GM21526 (cell line): ENCODE data around the gene PCSK2.

ENCODE experiments used
- ATAC-seq: cut with Tn5 transposase; IDR thresholded peaks from one replicate; pipeline ENCODE4 v1.9.1; 2021; ENCODE audit warnings: moderate library complexity; ENCODE audit not compliant: unreplicated experiment, low FRiP score

The PCSK2 gene

GRCh38 chr20:17439616-17440296 is 212.9 kb downstream of the PCSK2 start:
- ATAC-seq = no peak

- no peak for ATAC-seq
These were observed 214.9 kb downstream of the PCSK2 start for GRCh38 chr20:17441745-17442144.

DNA sequence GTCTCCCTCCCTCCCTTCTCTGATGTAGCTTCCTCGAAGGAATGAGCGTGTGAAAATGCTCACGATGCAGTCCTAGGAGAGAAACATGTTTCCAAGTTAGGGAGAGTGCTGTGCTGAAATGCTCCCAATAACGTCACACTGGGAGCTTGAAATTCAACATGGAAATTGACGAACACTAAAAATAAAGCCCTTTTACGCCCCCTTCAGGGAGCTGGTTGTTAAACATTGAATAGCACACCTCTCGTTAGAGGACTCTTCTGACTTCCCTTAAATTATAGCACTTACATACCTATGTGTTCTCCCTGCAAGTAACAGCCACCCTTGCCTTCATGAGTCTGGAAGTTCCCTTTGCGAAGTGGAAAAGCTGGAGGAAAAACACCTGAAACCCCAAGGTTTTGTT is 215.7 kb downstream of the PCSK2 start:
- no peak for ATAC-seq

DNA sequence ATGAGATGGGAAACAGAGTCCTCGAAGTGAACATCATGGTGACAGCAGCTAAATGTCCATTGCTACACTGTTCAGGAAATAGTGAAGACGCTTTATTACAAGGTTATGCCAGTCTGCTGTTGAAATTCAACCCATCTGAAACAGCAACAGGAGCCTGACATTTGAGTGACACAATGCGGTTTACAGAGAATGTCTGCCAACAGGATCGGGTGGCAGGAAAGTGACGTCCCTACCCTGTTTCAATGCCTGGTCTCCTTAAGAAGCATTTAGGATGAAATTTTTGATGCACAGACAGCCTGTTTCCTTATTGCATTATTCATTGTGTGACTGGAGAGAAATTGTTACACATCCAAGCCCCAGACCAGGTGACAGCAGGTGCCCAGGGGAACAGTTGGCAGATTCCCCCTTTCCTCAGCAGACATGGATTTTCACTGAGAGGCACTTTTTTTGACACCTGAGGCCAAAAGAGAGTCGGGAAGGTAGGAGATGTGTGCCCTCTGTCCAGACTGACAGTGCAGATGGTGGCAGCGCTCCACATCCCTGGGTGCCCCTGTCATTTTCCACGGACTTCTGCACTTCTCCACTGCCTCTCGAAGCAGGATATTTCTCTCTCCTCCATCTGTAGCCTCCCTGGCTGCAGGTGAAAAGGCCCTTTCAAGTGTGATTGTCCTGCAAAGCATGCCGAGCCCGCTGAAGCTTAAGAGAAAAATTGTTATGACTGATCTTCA is 216.5 kb downstream of the PCSK2 start:
- no peak for ATAC-seq

- ATAC-seq = no peak
These were observed 217.3 kb downstream of the PCSK2 start for GRCh38 chr20:17444091-17444490.

- no peak for ATAC-seq
These were observed 218.7 kb downstream of the PCSK2 start for GRCh38 chr20:17445543-17445942.

DNA sequence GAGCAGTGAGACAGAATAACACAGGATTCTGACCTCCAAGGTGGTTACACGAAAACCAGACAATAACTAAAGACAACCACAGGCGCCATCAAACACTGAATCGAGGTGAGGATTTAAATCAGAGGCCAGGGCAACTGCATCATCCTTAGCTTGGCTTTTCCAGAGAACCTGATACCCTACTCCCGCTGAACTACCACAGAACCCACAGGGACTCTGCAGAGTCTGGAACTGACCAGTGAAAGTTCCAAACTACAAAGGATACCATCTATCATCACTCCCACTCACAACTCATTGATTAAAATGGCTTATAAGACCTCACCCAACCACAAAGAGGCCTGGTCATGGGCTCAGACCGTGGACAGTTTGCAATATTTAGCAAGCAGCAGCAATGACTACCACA is 219.3 kb downstream of the PCSK2 start:
- ATAC-seq = no peak

DNA sequence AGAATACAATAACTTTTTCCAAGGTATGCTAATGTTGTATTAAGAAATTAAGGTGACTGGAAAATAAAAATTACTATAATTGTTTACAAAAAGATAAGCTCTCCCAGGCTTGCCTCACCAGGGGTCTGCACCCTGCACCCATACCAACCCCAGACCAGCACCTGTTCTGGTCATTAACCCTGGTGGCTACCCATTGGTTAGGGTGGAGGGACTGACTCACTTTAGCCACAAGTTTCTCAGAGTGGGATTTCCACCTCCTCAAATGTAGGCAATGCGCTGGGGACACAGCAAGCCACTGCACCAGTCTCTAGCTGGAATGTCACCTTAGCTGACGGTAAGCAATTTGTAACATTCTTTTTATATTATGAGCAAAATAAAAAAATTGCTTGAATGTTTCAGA is 221.2 kb downstream of the PCSK2 start:
- no peak for ATAC-seq

DNA sequence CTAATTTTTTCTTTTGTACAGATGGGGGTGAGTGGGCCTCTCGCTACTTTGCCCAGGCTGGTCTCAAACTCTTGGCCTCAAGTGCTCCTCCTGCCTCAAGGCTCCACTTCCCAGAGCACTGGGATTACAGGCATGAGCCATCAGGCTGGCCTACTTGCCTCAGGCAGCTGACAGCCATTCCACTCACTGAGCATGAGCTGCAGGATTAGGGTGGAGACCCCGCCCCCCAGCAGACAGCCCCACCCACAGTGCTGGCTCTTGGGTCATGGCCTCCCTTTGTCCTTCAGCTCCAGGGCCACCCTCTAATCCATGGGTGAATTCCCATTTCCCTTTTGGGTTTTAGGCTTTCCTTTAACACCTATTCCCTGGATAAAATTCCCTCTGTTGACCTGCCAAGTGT is 222.2 kb downstream of the PCSK2 start:
- no peak for ATAC-seq

DNA sequence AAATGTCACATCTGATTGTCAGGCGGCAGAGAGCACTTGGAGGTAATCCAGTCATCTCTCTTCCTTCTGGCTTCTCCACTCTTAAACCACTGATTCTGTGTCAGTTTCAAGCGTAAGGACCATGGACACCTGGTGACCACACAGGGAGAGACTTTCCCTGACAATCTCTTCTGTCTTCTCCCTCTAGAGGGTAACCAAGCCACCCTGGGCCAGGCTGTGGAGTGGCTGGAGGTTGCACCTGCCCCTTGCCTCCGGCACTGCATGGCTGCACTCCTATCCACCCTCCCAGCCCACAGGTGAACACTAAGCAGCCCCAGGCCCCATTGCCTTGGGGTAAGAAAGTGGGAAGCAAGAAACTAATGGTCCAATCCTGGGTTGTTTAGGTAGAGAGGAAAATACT is 225.6 kb downstream of the PCSK2 start:
- ATAC-seq = no peak

DNA sequence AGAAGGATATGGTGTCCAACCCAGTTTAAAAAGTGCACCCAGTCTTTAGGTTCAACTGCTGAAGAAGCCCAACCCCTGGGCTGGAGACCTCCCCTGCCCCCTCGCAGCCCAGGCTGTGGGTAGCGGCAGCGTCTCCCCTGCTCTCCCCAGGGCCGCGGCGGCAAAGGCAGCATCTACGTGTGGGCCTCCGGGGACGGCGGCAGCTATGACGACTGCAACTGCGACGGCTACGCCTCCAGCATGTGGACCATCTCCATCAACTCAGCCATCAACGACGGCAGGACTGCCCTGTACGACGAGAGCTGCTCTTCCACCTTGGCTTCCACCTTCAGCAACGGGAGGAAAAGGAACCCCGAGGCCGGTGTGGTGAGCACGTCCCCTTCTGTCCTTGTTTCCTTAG is 226.8 kb downstream of the PCSK2 start:
- no peak for ATAC-seq

DNA sequence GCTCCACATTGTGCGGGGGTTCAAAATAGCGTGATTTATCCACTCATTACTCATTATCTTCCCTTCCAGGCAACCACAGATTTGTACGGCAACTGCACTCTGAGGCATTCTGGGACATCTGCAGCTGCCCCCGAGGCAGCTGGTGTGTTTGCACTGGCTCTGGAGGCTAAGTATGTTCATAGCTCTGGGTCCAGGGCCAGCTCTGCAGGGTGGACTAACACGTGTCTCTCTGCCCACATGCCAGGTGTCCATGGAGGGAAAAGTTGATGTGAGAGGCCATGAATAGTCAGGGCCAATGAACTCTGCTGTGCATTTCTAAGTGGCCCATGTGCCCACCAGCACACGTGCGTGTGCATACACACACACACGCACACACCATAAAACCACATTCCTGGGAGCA is 229.4 kb downstream of the PCSK2 start:
- ATAC-seq = no peak

DNA sequence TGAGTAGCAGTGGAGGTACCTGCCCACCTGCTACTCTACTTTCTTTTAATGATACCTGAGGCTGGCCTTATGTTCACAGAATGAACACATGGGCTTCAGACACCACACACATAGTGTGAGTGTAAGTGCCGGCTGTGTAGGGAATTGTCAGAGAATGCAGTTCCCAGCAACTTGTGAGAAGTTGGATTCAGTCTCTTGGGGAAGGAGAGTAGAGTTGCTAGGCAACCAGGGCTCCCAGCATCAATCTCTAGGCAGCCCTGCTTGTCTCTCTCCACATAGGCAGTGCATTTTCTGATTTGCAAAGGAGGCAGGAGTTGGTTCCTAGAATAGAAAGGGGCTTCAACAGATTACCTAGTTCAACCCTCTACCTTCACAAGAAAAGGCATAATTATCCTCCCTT is 230.2 kb downstream of the PCSK2 start:
- ATAC-seq = no peak

DNA sequence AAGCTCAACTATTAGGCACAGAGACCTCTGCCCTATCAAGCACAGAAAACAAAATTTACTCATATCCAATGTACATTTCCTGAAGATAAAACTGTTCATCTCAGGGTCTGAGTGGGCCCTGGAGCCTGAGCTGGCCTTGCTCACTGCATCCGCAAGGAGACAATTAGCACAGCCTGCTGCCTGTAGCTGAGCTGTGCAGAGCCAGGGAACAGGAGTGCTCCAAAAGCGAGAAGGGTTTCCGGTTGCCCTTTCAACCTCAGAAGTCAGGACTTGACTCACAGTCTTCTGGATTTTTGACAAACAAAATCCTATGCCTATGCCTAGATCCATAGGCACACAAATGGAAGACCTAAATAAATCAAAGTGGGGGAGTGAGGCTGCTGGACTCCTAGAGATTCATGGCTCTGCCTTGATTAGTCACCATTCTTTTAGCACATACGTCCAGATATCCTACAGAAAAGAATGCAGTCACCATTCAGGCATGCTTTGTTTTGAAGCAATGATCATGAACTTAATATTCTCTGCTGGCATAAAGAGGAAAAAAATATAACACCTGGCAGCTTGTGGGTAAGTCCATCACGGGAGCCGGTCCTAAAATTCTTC is 230.8 kb downstream of the PCSK2 start:
- ATAC-seq = no peak

DNA sequence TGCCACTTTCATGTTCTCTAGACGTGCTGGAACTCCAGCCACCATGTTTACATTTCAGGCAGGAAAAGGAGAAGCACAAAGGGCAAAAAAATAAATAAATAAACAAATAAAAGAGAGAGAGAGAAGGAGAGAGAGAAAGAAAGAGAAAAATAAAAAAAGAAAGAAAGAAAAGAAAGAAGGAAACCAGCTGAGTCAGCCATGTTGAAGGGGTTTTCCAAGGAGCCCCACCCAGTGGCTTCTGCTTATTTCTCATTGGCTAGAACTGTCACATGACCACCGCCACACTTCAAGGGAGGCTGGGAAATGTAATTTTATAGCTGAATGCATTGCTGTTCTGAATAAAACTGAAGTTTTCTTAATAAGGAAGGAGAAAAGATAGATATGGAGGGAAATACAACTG is 233.3 kb downstream of the PCSK2 start:
- ATAC-seq = no peak

DNA sequence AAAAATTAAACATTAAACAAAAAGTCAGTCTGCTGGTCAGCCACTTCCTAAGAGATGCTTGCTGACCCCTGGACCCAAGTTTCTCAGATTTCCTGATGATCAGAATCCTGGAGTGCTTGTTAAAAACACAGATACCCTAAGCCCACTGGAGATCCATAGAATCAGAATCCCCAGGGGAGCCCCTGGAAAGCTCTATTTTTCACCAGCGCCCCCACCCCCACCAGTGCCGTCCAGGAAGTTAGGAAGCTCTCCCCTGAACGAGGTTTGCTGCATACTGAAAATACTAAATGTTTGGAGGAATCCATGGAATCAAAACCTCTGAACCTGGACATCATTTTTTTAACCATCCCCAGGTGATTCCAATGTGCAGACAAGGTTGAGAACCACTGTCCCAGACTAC is 235.1 kb downstream of the PCSK2 start:
- ATAC-seq = no peak

DNA sequence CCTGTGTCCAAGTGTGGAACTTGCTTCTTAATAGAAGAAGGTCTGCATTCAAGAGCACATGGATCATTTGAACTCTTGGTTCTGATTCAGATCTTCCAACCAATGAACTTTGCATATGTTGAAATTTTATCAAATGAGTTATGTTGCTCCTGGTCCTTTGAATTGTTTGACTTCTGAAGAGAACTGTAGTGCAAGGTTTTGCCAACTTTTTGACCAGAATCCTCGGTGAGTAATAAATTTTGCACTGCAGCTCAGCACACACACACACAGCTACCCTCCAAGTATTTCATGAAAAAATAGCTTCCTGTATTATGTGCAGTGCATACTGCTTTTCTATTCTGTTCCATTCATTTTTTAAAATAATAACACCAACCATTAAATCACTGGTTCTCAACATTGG is 236.9 kb downstream of the PCSK2 start:
- ATAC-seq = no peak

GRCh38 chr20:17465236-17465635 is 238.4 kb downstream of the PCSK2 start:
- no peak for ATAC-seq

DNA sequence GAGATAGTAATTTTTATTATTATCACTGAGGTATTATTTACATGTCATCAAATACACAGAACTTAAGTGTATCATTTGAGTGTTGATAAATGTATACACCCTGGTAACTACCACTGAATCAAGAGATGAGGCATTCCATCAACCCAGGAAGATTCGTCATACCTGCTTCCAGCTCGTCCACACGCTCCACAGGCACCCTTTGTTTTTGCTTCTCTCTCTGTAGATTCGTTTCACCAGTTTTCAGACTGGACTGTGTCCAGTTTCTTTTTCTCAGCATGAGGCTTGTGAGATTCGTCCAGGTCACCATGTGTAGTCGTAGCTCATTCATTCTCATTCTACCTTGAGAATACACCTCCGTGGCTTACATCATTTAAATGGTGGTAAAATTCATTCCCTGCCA is 239.8 kb downstream of the PCSK2 start:
- ATAC-seq = no peak

- ATAC-seq = no peak
These were observed 240.3 kb downstream of the PCSK2 start for GRCh38 chr20:17467120-17467655.

DNA sequence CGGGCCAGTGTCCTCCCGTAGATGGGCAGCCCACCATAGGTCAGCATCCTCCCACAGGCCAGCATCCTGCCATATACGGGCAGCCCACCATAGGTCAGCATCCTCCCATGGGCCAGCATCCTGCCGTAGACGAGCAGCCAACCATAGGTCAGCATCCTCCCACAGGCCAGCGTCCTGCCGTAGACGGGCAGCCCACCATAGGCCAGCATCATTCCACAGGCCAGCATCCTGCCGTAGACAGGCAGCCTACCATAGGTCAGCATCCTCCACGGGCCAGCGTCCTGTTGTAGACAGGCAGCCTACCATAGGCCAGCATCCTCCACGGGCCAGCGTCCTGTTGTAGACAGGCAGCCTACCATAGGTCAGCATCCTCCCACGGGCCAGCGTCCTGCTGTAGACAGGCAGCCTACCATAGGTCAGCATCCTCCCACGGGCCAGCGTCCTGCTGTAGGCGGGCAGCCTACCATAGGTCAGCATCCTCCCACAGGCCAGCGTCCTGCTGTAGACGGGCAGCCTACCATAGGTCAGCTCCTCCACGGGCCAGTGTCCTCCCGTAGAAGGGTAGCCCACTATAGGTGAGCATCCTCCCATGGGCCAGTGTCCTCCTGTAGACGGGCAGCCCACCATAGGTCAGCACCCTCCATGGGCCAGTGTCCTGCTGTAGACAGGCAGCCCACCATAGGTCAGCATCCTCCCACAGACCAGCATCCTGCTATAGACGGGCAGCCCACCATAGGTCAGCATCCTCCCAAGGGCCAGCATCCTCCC is 241.4 kb downstream of the PCSK2 start:
- no peak for ATAC-seq
